SK-N-SH (cell line): ENCODE measurements around the gene HTR6. TPM values are rescaled to one million over a fixed set of nuclear protein-coding genes. Genes with fewer than 3 reads are reported as not detected.

Experiments
- CTCF ChIA-PET: fragments of 300-600, 350-600 bp; formaldehyde crosslinking; extraction: SDS; loops from one replicate; lab custom pipeline; 2021; lab: Yijun Ruan, JAX
- POLR2A ChIA-PET: fragments of 350-600 bp; sonication (Branson Sonifier 250); formaldehyde crosslinking; extraction: SDS; loops from one replicate; lab custom pipeline; 2020; ENCODE audit warnings: antibody characterized with exemption, inconsistent platforms; lab: Yijun Ruan, JAX
- DNase-seq: peaks from one replicate; pipeline ENCODE4 v3.0.0; 2012
- H2AFZ ChIP-seq: fragments of 200-600 bp; sonication (generic); 2 replicates; pipeline ENCODE4 v1.8.1; 2016; ENCODE audit warnings: antibody characterized with exemption, mild to moderate bottlenecking, low read depth
- H3F3A ChIP-seq: fragments of 200-600 bp; sonication (generic); replicated peaks from 2 replicates; pipeline ENCODE3; 2016; ENCODE audit warnings: antibody characterized with exemption, mild to moderate bottlenecking; ENCODE audit not compliant: insufficient read depth
- H3K27ac ChIP-seq, 2 experiments: fragments of 200-500 bp in 1 of 2; fragments of 200-600 bp in 1 of 2; sonication (Bioruptor generic) in 1 of 2; sonication (generic), shearing (Covaris generic) in 1 of 2; 2 replicates each; pipeline versions ENCODE4 v1.5.1 to v1.6.1; 2014 to 2016; ENCODE audit warnings: low read depth in 2 of 2, inconsistent platforms in 1 of 2, low read length in 1 of 2, mild to moderate bottlenecking in 1 of 2, mixed read lengths in 1 of 2
- H3K27me3 ChIP-seq: fragments of 200-600 bp; sonication (generic), shearing (Covaris generic); 2 replicates; pipeline ENCODE4 v1.6.1; 2016; ENCODE audit warnings: mixed run types; ENCODE audit not compliant: insufficient read depth
- H3K36me3 ChIP-seq, 2 experiments: fragments of 200-500 bp in 1 of 2; fragments of 200-600 bp in 1 of 2; sonication (Bioruptor generic) in 1 of 2; sonication (generic) in 1 of 2; replicated peaks in 1 of 2; 2 replicates each; pipeline versions ENCODE3 to v1.5.1; 2014 to 2016; ENCODE audit warnings: low read length in 1 of 2, mild to moderate bottlenecking in 1 of 2; ENCODE audit not compliant: insufficient read depth in 2 of 2, control insufficient read depth in 1 of 2
- H3K4me1 ChIP-seq, 2 experiments: fragments of 200-500 bp in 1 of 2; fragments of 200-600 bp in 1 of 2; sonication (Bioruptor generic) in 1 of 2; sonication (generic), shearing (Covaris generic) in 1 of 2; 2 replicates each; pipeline versions ENCODE4 v1.5.1 to v1.6.1; 2014 to 2016; ENCODE audit warnings: low read depth in 1 of 2, low read length in 1 of 2, mixed run types in 1 of 2; ENCODE audit not compliant: insufficient read depth in 2 of 2, control insufficient read depth in 1 of 2
- H3K4me2 ChIP-seq: fragments of 200-600 bp; sonication (generic), shearing (Covaris generic); 2 replicates; pipeline ENCODE4 v1.6.1; 2017; ENCODE audit warnings: mixed run types
- H3K4me3 ChIP-seq, 2 experiments: fragments of 200-500 bp in 1 of 2; fragments of 200-600 bp in 1 of 2; sonication (Bioruptor generic) in 1 of 2; sonication (generic), shearing (Covaris generic) in 1 of 2; 2 replicates each; pipeline versions ENCODE4 v1.5.1 to v1.8.1; 2014 to 2016; ENCODE audit warnings: low read depth in 2 of 2, inconsistent platforms in 1 of 2, low read length in 1 of 2, mild to moderate bottlenecking in 1 of 2, mixed read lengths in 1 of 2, moderate library complexity in 1 of 2
- H3K79me2 ChIP-seq: fragments of 200-600 bp; sonication (generic); 2 replicates; pipeline ENCODE4 v1.8.1; 2017; ENCODE audit warnings: mild to moderate bottlenecking; ENCODE audit not compliant: insufficient read depth
- H3K9ac ChIP-seq: fragments of 200-600 bp; sonication (generic); 2 replicates; pipeline ENCODE4 v1.6.1; 2017; ENCODE audit warnings: mixed run types
- H3K9me2 ChIP-seq: fragments of 200-600 bp; sonication (generic); 2 replicates; pipeline ENCODE4 v1.6.1; 2017; ENCODE audit warnings: mixed run types
- H3K9me3 ChIP-seq: fragments of 200-600 bp; sonication (generic); 2 replicates; pipeline ENCODE4 v1.6.1; 2017; ENCODE audit warnings: mixed run types, mild to moderate bottlenecking, moderate library complexity
- H4K20me1 ChIP-seq: fragments of 200-600 bp; sonication (generic); 2 replicates; pipeline ENCODE4 v1.6.1; 2017; ENCODE audit warnings: mild to moderate bottlenecking, mixed run types; ENCODE audit not compliant: insufficient read depth
- CHD2 ChIP-seq: fragments of 150-350 bp; IDR thresholded peaks from 2 replicates; pipeline ENCODE4 v1.6.1; 2018; ENCODE audit warnings: low read length; ENCODE audit not compliant: partially characterized antibody
- ELF1 ChIP-seq: IDR thresholded peaks from 2 replicates; pipeline ENCODE4 v1.4.0; 2012
- EP300 ChIP-seq, 2 experiments: IDR thresholded peaks; 2 replicates each; pipeline versions ENCODE4 v1.4.0 to v1.6.1; 2012; ENCODE audit warnings: borderline replicate concordance in 1 of 2, low read depth in 1 of 2, low read length in 1 of 2
- EZH2phosphoT487 ChIP-seq: fragments of 200-600 bp; sonication (generic); IDR thresholded peaks from 2 replicates; pipeline ENCODE4 v1.6.1; 2017; ENCODE audit warnings: low read depth, mixed run types, mild to moderate bottlenecking, antibody characterized with exemption, moderate library complexity, borderline replicate concordance
- FOSL2 ChIP-seq: IDR thresholded peaks from 2 replicates; pipeline ENCODE4 v1.4.0; 2012; ENCODE audit warnings: low read depth, mild to moderate bottlenecking, moderate library complexity, borderline replicate concordance
- FOXJ3 ChIP-seq: sonication (generic); formaldehyde crosslinking; IDR thresholded peaks from 2 replicates; pipeline ENCODE4 v1.5.1; 2020; ENCODE audit warnings: mild to moderate bottlenecking, missing genetic modification reagents
- FOXM1 ChIP-seq: IDR thresholded peaks from 2 replicates; pipeline ENCODE4 v1.4.0; 2012; ENCODE audit warnings: low read depth, mild to moderate bottlenecking
- GATA2 ChIP-seq: sonication (generic); formaldehyde crosslinking; IDR thresholded peaks from 2 replicates; pipeline ENCODE4 v1.5.0; 2020; ENCODE audit warnings: mild to moderate bottlenecking, missing genetic modification reagents
- IRF3 ChIP-seq: fragments of 150-350 bp; IDR thresholded peaks from 2 replicates; pipeline ENCODE4 v1.6.1; 2016; ENCODE audit warnings: mild to moderate bottlenecking, low read depth, low read length
- MAX ChIP-seq: IDR thresholded peaks from 2 replicates; pipeline ENCODE4 v1.4.0; 2012; ENCODE audit warnings: low read depth
- MXI1 ChIP-seq: IDR thresholded peaks from 2 replicates; pipeline ENCODE4 v1.6.1; 2012; ENCODE audit warnings: mild to moderate bottlenecking, low read depth, low read length, improper control_type of control experiment
- NFIC ChIP-seq: IDR thresholded peaks from 2 replicates; pipeline ENCODE4 v1.4.0; 2012; ENCODE audit warnings: borderline replicate concordance
- PBX3 ChIP-seq: IDR thresholded peaks from 2 replicates; pipeline ENCODE4; 2012
- POLR2AphosphoS5 ChIP-seq: IDR thresholded peaks from 2 replicates; pipeline ENCODE4 v1.6.1; 2012; ENCODE audit warnings: low read depth, low read length
- RAD21 ChIP-seq: IDR thresholded peaks from 2 replicates; pipeline ENCODE4 v1.6.1; 2012; ENCODE audit warnings: mild to moderate bottlenecking, low read length
- RFX5 ChIP-seq: IDR thresholded peaks from 2 replicates; pipeline ENCODE4 v1.6.1; 2012; ENCODE audit warnings: mild to moderate bottlenecking, improper control_type of control experiment, low read length
- SMC3 ChIP-seq: IDR thresholded peaks from 2 replicates; pipeline ENCODE4 v1.6.1; 2012; ENCODE audit warnings: low read depth, low read length, improper control_type of control experiment
- TAF1 ChIP-seq: IDR thresholded peaks from 2 replicates; pipeline ENCODE4 v1.6.1; 2012; ENCODE audit warnings: low read depth, mild to moderate bottlenecking, low read length, moderate library complexity, borderline replicate concordance
- TEAD4 ChIP-seq: IDR thresholded peaks from 2 replicates; pipeline ENCODE4 v1.4.0; 2012; ENCODE audit warnings: mild to moderate bottlenecking, borderline replicate concordance; ENCODE audit not compliant: insufficient read depth
- USF2 ChIP-seq: fragments of 150-350 bp; IDR thresholded peaks from 2 replicates; pipeline ENCODE4 v1.6.1; 2017; ENCODE audit warnings: antibody characterized with exemption, low read length, low read depth, borderline replicate concordance
- YY1 ChIP-seq: IDR thresholded peaks from 2 replicates; pipeline ENCODE4 v1.4.0; 2012; ENCODE audit warnings: low read depth, mild to moderate bottlenecking
- ZBTB33 ChIP-seq: IDR thresholded peaks from 2 replicates; pipeline ENCODE4 v1.4.0; 2012; ENCODE audit warnings: low read depth, borderline replicate concordance
- WGBS: methylation state at CpG from one replicate; pipeline ENCODE4 v1.1.6; 2017; ENCODE audit warnings: low lambda C conversion rate; 5-methylcytosine and 5-hydroxymethylcytosine counted together
- polyA plus RNA-seq, 3 experiments: library from polyadenylated mRNA; depleted of rRNA; stranded (reverse); fragments of >200 nt; gene quantifications; 2 replicates each; pipeline ENCODE4 v1.2.3, GENCODE V29; 2012

HTR6 gene
- polyA plus RNA-seq, 1 of the 3 experiments (the other 2 are of a cell fraction): 0.05 TPM

- no peak overlapping the region for H3K27ac ChIP-seq
- 60% methylated on average over 5 of the region's 6 CpGs for WGBS
- H3K9me2 ChIP-seq: no peaks in the 10 kb centered on the region
- H4K20me1 ChIP-seq: no peaks in the 10 kb centered on the region
- DNase-seq: no peak
- H3K79me2 ChIP-seq: no peaks in the 10 kb centered on the region
- no peak for TF ChIP-seq CHD2
- TF ChIP-seq EP300 (IDR thresholded peaks at IDR 0.05; ENCODE audit: borderline replicate concordance in 1 of 2, low read depth in 1 of 2, low read length in 1 of 2): no peak
- no peak for TF ChIP-seq FOSL2
- no peak for TF ChIP-seq RAD21
- TF ChIP-seq SMC3: no peak
- no peak for TF ChIP-seq FOXJ3 (CRISPR knock-in tag)
- no peak for TF ChIP-seq TEAD4
- no peak for TF ChIP-seq PBX3
- TF ChIP-seq TAF1: no peak
- no peak for TF ChIP-seq MXI1
- TF ChIP-seq USF2: no peak
- no peak for TF ChIP-seq YY1
- TF ChIP-seq GATA2 (CRISPR knock-in tag): no peak
- no peak for TF ChIP-seq EZH2phosphoT487
- TF ChIP-seq NFIC: no peak
- TF ChIP-seq ELF1: no peak
- no peak for TF ChIP-seq MAX
- H2AFZ ChIP-seq: no peak overlapping the region
- no peaks in the 10 kb centered on the region for H3K27me3 ChIP-seq
- H3K4me1 ChIP-seq: no peaks in the 10 kb centered on the region
- ChIA-PET CTCF (interaction anchor here (0.8 to 33.1 kb wide), 4 partner anchors 9 to 36 kb away, joined by 3 to 553 read pairs (median 13); no protein-coding TSS in a partner anchor), POLR2A (no interaction called here)
- H3K9ac ChIP-seq: no peak overlapping the region
- no peaks in the 10 kb centered on the region for H3K9me3 ChIP-seq
- H3F3A ChIP-seq: no peaks in the 10 kb centered on the region
- no peak overlapping the region for H3K4me2 ChIP-seq
- no peaks in the 10 kb centered on the region for H3K36me3 ChIP-seq
- no peak overlapping the region for H3K4me3 ChIP-seq
These were observed 7.6 kb downstream of the HTR6 start for GRCh38 chr1:19672237-19672636.

GRCh38 chr1:19675797-19676196 is 11.1 kb downstream of the HTR6 start:
- CTCF ChIA-PET: interaction anchor here (1.5 to 33.1 kb wide), 2 partner anchors 15 to 32 kb away, joined by 5 to 553 read pairs; no protein-coding TSS in a partner anchor
- WGBS: 38% methylated on average over 5 of the region's 5 CpGs
- H3K9me2 ChIP-seq: no peaks in the 10 kb centered on the region

More at GRCh38 chr1:19675797-19676196, 11.1 kb downstream of the HTR6 start:
- no peak for DNase-seq
- H3K9ac ChIP-seq: no peak overlapping the region
- POLR2A ChIA-PET: no interaction called here
- no peaks in the 10 kb centered on the region for H3F3A ChIP-seq
- no peaks in the 10 kb centered on the region for H4K20me1 ChIP-seq
- H3K4me2 ChIP-seq: no peak overlapping the region
- no peaks in the 10 kb centered on the region for H3K79me2 ChIP-seq
- H3K4me3 ChIP-seq: no peak overlapping the region
- no peaks in the 10 kb centered on the region for H3K36me3 ChIP-seq
- no peak overlapping the region for H3K27ac ChIP-seq
- no peaks in the 10 kb centered on the region for H3K27me3 ChIP-seq
- TF ChIP-seq ZBTB33 (no peak), GATA2 (CRISPR knock-in tag) (no peak), PBX3 (no peak), POLR2AphosphoS5 (no peak), RFX5 (no peak), CHD2 (no peak), IRF3 (no peak), MXI1 (no peak), FOXM1 (no peak), TAF1 (no peak)
- H2AFZ ChIP-seq: no peak overlapping the region
- H3K9me3 ChIP-seq: no peaks in the 10 kb centered on the region
- no peaks in the 10 kb centered on the region for H3K4me1 ChIP-seq
